D721Med (cell line): ENCODE results near the gene CCDC60.

Source experiments
- DNase-seq: peaks from one replicate; pipeline ENCODE4 v3.0.0; 2011; ENCODE audit warnings: low spot score; ENCODE audit not compliant: insufficient read length
- FAIRE-seq: peaks from 2 replicates; lab custom pipeline; 2011; peaks lifted over from hg19 to GRCh38; lab: Jason Lieb, UNC
- TF ChIP-seq, protein P1 (sequence below): IDR thresholded peaks from 2 replicates; pipeline ENCODE4 v1.5.1; 2012; ENCODE audit warnings: mild to moderate bottlenecking, control low read depth; ENCODE audit not compliant: insufficient read depth; ENCODE audit errors: missing control alignments

CCDC60 gene

DNA sequence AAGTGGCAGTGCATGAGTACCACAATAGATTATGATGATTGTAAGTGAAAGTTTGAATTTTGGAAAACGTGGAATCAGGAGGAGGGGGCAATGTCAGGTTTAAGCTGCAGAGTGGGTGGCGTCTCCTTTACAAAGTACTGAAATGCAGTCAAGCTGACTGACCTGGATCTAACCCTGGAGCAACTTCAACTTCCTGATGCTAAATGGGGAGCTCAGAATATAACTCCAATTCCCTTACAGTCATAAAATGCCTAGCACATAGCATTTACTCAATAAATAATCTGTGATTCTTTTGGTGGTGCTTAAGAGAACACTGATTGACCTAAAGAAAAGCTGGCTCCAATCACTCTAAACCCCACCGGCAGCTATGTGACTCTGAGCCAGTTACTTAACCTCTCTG, 38.5 kb downstream of the CCDC60 start:
- DNase-seq (no peak), FAIRE-seq (no peak)
- TF ChIP-seq, protein P1, sequence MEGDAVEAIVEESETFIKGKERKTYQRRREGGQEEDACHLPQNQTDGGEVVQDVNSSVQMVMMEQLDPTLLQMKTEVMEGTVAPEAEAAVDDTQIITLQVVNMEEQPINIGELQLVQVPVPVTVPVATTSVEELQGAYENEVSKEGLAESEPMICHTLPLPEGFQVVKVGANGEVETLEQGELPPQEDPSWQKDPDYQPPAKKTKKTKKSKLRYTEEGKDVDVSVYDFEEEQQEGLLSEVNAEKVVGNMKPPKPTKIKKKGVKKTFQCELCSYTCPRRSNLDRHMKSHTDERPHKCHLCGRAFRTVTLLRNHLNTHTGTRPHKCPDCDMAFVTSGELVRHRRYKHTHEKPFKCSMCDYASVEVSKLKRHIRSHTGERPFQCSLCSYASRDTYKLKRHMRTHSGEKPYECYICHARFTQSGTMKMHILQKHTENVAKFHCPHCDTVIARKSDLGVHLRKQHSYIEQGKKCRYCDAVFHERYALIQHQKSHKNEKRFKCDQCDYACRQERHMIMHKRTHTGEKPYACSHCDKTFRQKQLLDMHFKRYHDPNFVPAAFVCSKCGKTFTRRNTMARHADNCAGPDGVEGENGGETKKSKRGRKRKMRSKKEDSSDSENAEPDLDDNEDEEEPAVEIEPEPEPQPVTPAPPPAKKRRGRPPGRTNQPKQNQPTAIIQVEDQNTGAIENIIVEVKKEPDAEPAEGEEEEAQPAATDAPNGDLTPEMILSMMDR: no peak

DNA sequence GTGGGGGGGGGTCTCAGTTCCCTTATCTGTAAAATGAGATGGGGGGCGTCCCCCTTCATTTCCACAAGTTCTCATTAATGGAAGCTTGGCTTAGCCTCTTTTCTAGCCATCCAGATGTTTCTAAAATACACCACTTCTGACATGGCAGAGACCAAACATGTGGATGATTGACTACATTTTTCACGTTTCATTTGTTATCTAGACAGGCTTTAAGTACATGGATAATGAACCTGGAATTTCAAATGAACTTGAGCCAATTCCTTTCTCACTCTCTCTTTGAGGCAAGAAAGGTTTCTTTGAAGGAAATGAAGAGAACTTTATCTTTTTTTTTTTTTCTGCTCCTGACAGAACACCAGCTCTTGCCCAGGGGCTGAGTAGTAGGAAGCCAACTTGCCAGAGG, 39.1 kb downstream of the CCDC60 start:
- TF ChIP-seq, protein P1: no peak
- no peak for FAIRE-seq
- no peak for DNase-seq

DNA sequence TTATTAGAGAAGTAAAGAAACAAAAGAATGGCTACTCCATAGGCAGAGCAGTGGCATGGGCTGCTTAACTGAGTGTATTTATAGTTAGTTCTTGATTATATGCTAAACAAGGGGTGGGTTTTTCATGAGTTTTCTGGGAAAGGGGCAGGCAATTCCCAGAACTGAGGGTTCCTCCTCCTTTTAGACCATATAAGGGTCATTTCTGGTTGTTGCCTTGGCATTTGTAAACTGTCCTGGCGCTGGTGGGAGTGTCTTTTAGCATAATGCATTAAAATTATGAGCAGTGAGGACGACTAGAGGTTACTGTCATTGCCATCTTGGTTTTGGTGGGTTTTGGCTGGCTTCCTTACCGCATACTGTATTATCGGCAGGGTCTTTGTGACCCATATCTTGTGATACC, 40.1 kb downstream of the CCDC60 start:
- FAIRE-seq (no peak), DNase-seq (no peak)
- TF ChIP-seq, protein P1: no peak

- TF ChIP-seq, protein P1: no peak
- FAIRE-seq: no peak
These were observed 40.8 kb downstream of the CCDC60 start for GRCh38 chr12:119375075-119375882.

DNA sequence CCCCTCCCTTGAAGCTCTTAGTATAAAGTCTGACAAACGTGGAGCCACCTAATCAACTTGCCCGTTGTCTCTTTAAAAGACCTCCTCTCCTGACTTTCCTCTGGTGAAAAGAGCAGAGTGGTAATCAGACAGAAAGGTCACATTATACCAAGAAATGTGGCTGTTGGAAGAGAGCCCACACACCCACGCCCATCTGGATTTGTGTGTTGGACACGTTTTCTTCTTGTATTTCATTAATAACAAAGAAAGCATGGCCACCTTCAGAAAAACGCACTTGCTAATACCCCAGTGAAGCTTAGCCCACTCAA, 41.3 kb downstream of the CCDC60 start:
- DNase-seq: no peak
- TF ChIP-seq, protein P1: no peak
- no peak for FAIRE-seq

More at GRCh38 chr12:119375075-119375882, 40.8 kb downstream of the CCDC60 start:
- DNase-seq: no peak

GRCh38 chr12:119378903-119379302, 44.4 kb downstream of the CCDC60 start:
- no peak for DNase-seq
- no peak for FAIRE-seq
- TF ChIP-seq, protein P1: no peak
